ENCODE measurements around the gene TXLNB.
"Not testable (repeated sequence)": the region's sequence is repeated elsewhere in the genome, so short reads cannot be mapped to it uniquely, and the experiment has no call there.

TXLNB gene

DNA sequence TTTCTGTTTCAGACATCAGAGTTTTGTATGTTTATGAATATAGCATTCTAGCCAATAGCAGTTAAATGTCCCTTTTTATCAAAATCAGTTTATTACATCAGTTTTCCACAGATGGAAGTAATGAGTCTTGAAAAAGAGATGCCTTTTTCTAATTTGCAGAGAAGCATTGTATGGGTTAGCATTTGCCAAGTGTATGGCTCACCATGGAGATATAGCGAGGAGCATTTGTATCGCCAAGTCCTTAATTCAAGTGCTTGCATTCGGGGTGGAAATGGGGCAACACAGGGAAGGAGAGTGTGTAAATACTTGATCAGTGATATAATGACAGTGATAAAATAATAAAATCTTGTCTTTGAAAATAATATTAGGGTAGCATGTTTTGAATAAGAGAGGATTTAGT, 42.9 kb downstream of the TXLNB start:
- TF ChIP-seq Cebpa-rat (IDR thresholded peaks at IDR 0.05): no peak
- H3K27ac ChIP-seq: no peak overlapping the region

DNA sequence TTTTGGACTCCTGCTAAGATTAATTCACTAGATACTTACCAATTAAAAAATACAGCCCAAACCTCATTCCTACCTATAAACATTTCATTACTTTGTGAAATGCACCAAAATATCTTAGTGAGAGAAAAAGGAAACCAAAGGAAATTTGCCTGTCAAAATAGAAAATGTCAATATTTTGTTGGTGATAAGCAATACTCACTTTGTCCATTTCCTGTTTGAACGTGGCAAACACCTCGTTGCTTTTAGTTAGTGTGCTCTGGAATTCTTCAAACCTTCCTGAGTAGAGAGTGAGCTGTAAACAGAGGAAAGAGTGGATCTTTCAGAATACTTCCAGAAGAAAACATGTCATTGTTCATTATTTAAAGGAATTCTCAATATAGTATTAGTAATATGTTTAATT, 44.2 kb downstream of the TXLNB start:
- H4K20me1 ChIP-seq: no peaks in the 10 kb centered on the region
- H3K4me3 ChIP-seq: no peak overlapping the region
- peaks cover 25% of the 10 kb centered on the region for H3K36me3 ChIP-seq
- no peaks in the 10 kb centered on the region for H3K9me3 ChIP-seq
- H3K4me1 ChIP-seq: no peaks in the 10 kb centered on the region
- TF ChIP-seq Cebpa-rat (IDR thresholded peaks at IDR 0.05): no peak
- no peak overlapping the region for H3K4me2 ChIP-seq
- H3K9ac ChIP-seq: no peak overlapping the region
- no peak overlapping the region for H3K27ac ChIP-seq
- no peaks in the 10 kb centered on the region for H3K27me3 ChIP-seq

More for the DNA sequence above, 42.9 kb downstream of the TXLNB start:
- no peaks in the 10 kb centered on the region for H4K20me1 ChIP-seq
- no peak overlapping the region for H3K9ac ChIP-seq
- H3K4me1 ChIP-seq: no peaks in the 10 kb centered on the region
- no peak overlapping the region for H3K4me2 ChIP-seq
- H3K27me3 ChIP-seq: no peaks in the 10 kb centered on the region
- no peaks in the 10 kb centered on the region for H3K9me3 ChIP-seq
- no peak overlapping the region for H3K4me3 ChIP-seq
- peaks cover 14% of the 10 kb centered on the region for H3K36me3 ChIP-seq

DNA sequence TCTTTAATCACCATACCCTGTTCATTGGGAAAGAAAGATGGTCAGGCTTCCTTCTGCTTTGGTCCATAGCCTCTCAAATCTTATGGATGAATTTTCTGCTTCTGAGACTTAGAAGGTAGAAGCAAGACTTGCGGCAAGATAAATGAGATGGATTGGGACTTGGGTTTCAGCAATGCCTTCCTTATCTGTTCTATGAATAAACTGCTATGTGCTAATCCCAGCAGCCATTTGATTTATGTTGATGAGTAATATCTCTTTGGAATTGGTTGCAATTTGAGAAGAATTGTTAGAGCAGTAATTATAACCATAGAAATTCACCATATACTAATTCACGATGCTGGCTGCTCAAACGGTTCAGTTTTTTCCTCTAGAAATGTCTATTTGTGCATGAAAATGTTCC, 48.3 kb downstream of the TXLNB start:
- Histone ChIP-seq H3K27ac (no peak overlapping the region), H3K9me3 (no peaks in the 10 kb centered on the region), H3K4me1 (peaks cover 5% of the 10 kb centered on the region; the same call in 1 of the 2 replicates), H3K9ac (no peak overlapping the region), H4K20me1 (no peaks in the 10 kb centered on the region), H3K4me2 (no peak overlapping the region), H3K27me3 (no peaks in the 10 kb centered on the region), H3K36me3 (peaks cover 29% of the 10 kb centered on the region), H3K4me3 (no peak overlapping the region)
- no peak for TF ChIP-seq Cebpa-rat (IDR thresholded peaks at IDR 0.05)

DNA sequence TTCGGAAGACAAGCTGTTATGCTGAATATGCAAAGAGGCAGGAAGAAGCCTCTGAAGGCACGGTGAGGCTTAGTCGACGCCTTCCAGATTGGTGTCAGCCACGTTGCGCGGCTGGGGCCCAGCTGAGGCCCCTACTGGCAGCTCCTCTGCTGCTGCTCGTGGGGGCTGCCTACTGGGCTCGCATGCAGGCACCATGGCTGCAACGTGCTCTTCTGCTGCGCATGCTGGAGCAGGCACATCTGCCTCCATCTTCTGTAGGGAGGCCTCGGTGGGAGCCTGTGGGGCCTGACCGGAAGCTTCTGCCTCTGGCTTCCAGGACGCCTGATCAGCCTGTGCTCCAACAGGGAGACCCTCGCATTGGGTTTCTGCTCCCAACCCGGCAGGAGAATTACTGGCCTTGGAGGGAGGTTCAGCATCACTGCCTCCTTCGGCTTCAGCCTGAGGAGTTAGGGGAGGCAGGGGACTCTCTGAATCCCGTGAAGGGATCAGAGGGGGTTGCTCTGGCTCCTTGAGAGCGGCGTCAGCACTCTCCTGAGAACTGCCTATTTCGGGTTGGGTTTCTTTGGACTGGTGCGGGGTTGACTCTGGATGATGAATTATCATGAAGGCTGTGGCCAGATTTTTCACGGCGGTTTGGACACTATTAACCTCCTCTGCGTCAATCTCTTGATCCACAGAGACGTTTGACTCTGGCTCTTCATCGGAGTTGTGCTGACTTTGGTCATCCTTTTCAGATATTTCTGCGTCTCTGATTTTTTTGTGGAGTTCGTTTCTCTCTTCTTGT, 49.1 kb downstream of the TXLNB start:
- TF ChIP-seq Cebpa-rat (IDR thresholded peaks at IDR 0.05): no peak
- Histone ChIP-seq H3K4me3 (no peak overlapping the region), H3K9ac (no peak overlapping the region), H3K27ac (no peak overlapping the region), H4K20me1 (no peaks in the 10 kb centered on the region), H3K9me3 (no peaks in the 10 kb centered on the region), H3K36me3 (peaks cover 29% of the 10 kb centered on the region), H3K27me3 (no peaks in the 10 kb centered on the region), H3K4me1 (peaks cover 5% of the 10 kb centered on the region; the same call in 1 of the 2 replicates), H3K4me2 (no peak overlapping the region)

DNA sequence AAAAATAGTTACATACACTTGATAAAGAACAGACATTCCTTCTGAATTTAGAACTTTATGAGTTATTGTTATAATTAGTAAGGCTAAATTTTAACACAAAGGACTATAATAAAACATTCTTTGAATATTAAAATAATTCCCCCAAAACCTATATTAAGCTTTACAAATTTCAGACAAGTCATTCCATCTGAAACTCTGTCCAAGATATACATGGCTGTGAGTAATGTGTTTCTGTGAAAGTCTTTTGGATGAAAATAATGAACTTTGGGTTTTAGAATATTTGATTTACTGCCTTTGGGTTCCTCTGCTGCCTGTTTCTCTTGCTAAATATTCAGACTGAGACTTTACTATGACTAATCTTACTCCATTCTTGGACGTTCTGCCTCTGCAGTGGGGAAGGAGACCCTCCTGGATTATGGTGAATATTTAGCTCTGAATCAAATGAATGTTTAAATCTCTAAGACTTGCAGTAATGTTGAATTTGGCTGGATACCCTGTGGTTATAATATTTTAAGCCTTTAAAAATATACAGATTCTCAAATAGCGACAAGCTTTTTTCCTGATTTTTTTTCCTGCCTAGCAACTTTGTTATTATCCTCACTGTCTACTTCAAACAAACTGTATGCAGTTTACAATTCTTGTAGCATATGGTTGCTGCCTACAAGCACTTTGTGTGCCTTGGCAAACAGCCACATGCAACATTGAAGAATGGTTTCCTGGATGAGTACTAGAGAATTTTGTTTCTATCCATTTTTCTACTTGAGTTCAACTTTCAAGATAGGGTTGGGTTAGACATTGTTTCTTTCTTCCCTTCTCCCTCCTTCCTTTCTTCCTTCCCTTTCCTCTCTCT, 51.4 kb downstream of the TXLNB start:
- peaks cover 25% of the 10 kb centered on the region for H3K36me3 ChIP-seq
- H3K27ac ChIP-seq: no peak overlapping the region
- no peaks in the 10 kb centered on the region for H4K20me1 ChIP-seq
- no peak overlapping the region for H3K9ac ChIP-seq
- no peak for TF ChIP-seq Cebpa-rat (IDR thresholded peaks at IDR 0.05)
- H3K9me3 ChIP-seq: peaks cover 5% of the 10 kb centered on the region; the same call in 1 of the 2 replicates
- H3K4me1 ChIP-seq: peaks cover 5% of the 10 kb centered on the region; the same call in 1 of the 2 replicates
- H3K27me3 ChIP-seq: no peaks in the 10 kb centered on the region
- no peak overlapping the region for H3K4me2 ChIP-seq
- H3K4me3 ChIP-seq: no peak overlapping the region

DNA sequence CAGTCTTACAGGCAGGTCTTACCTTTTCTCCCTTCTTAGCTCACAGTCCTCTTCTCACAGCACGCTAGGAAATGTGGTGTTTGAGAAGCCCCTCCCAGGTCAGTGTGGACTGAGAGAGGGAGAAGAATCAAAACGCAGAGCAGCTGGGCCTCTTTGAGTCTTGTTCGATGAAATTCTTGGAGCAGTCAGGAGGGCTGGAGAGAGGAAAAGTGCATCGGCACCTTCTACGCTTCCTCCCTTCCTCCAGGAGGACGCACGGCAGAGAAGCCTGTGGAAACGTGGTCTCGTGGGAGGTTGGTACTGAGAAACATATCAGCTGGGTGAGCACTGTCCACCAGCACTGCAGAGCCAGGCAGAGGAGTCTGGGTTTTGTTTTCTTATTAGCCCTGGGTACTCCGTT, 52.7 kb downstream of the TXLNB start:
- Histone ChIP-seq H3K4me3 (no peak overlapping the region), H3K4me2 (no peak overlapping the region), H3K9ac (no peak overlapping the region), H3K9me3 (peaks cover 18% of the 10 kb centered on the region), H3K36me3 (peaks cover 16% of the 10 kb centered on the region; the same call in 1 of the 2 replicates), H3K27me3 (no peaks in the 10 kb centered on the region), H3K27ac (no peak overlapping the region), H3K4me1 (peaks cover 5% of the 10 kb centered on the region; the same call in 1 of the 2 replicates), H4K20me1 (no peaks in the 10 kb centered on the region)
- TF ChIP-seq Cebpa-rat (IDR thresholded peaks at IDR 0.05): no peak

DNA sequence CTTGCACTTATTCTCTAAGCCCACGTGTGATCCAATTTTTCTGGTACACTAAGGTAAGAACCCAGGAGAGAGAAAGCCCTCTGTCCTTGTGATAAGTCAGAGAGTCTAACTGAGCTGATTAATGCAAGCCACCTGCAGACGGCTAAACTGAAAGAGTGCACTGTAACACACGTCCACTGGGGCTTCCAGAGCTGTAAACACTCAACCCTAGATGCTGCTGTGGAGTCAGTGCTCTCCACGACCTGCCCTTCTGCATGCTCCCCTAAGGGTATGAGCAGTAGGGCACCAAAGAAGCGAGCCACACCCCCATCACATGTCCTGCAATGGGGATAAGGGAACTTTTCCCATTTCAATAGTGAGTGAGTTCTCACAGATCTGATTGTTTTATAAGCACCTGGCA, 55.7 kb downstream of the TXLNB start:
- H3K4me1 ChIP-seq: peaks cover 5% of the 10 kb centered on the region; the same call in 1 of the 2 replicates
- TF ChIP-seq Cebpa-rat (IDR thresholded peaks at IDR 0.05): no peak
- H3K4me3 ChIP-seq: no peak overlapping the region

DNA sequence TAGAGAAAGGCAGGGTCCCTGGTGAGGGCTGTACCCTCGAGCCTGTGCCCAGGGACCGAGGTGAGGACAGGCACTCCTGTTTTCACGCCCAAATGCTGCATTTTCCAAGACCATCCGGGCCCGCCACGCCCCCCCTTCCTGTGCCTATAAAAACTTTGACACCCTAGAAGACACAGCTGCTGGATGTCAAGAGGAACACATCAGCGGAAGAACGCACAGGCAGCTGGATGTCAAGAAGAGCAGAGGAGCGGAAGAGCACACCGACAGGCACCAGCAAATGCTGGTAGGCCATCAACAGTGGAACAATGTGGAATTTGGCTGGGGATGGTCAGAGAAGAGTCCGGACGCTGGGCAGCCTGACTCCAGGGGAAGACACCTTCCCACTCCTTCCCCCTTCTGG, 56.1 kb downstream of the TXLNB start:
- TF ChIP-seq Cebpa-rat (IDR thresholded peaks at IDR 0.05): no peak
- H3K4me2 ChIP-seq: no peak overlapping the region

More for the DNA sequence above, 55.7 kb downstream of the TXLNB start:
- Histone ChIP-seq H3K9me3 (peaks cover 28% of the 10 kb centered on the region), H3K36me3 (no peaks in the 10 kb centered on the region; the same call in 1 of the 2 replicates), H3K27me3 (no peaks in the 10 kb centered on the region), H3K9ac (no peak overlapping the region), H3K27ac (no peak overlapping the region), H4K20me1 (no peaks in the 10 kb centered on the region), H3K4me2 (no peak overlapping the region)

DNA sequence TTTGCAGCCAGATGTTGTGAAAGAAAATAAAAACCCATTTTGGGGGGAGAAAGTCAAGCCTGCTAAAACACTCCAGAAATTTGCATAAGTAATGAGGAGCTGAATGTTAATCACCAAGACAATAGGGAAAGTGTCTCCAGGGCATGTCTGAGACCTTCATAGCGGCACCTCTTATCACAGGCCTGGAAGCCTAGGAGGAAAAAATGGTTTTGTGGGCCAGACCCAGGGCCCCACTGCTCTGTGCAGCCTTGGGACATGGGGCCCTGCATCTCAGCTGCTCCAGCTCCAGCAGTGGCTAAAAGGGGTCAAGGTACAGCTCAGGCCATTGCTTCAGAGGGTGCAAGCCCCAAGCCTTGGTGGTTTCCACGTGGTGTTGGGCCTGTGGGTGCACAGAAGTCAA, 57.6 kb downstream of the TXLNB start:
- not testable (repeated sequence) for H3K4me3 ChIP-seq, H3K27me3 ChIP-seq, H3K4me2 ChIP-seq, H4K20me1 ChIP-seq, H3K36me3 ChIP-seq, H3K9ac ChIP-seq, H3K4me1 ChIP-seq, H3K27ac ChIP-seq
- H3K9me3 ChIP-seq: peaks cover 28% of the 10 kb centered on the region

More for the DNA sequence above, 56.1 kb downstream of the TXLNB start:
- H3K27me3 ChIP-seq: no peaks in the 10 kb centered on the region
- no peaks in the 10 kb centered on the region; the same call in 1 of the 2 replicates for H3K36me3 ChIP-seq
- H4K20me1 ChIP-seq: no peaks in the 10 kb centered on the region
- peaks cover 28% of the 10 kb centered on the region for H3K9me3 ChIP-seq
- no peak overlapping the region for H3K27ac ChIP-seq
- no peak overlapping the region for H3K4me3 ChIP-seq
- H3K9ac ChIP-seq: no peak overlapping the region
- H3K4me1 ChIP-seq: peaks cover 5% of the 10 kb centered on the region; the same call in 1 of the 2 replicates

DNA sequence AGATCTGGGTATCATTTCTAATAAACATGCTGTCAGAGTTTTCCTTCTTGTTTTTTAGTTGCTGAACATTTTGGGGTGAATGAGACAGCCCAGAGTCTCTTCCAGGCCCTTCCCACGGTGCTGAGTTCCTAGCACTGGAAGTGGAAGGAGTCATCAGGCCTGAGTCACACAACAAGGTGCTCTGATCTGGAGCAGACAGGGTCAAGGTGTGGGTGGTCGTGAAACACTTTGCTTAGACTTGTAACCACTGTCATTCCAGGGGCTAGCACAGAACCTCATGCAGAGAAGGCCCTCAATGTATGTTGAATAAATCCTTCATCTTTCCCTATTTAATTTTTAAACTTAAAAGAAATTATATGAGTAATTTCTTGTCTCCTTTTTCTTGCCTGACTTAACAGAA, 60.6 kb downstream of the TXLNB start:
- Histone ChIP-seq H3K4me1 (peaks cover 6% of the 10 kb centered on the region; the same call in 1 of the 2 replicates), H3K9ac (no peak overlapping the region), H3K27ac (no peak overlapping the region), H4K20me1 (no peaks in the 10 kb centered on the region), H3K27me3 (no peaks in the 10 kb centered on the region), H3K4me2 (no peak overlapping the region), H3K4me3 (no peak overlapping the region), H3K36me3 (no peaks in the 10 kb centered on the region), H3K9me3 (peaks cover 28% of the 10 kb centered on the region)
- no peak for TF ChIP-seq Cebpa-rat (IDR thresholded peaks at IDR 0.05)
